Measurements from ENCODE around the gene KPTN.

GRCh38 chr19:47438793-47439220 lies 45.2 kb downstream of the KPTN start:
- no peak for TF ChIP-seq CTCF (IDR thresholded peaks at IDR 0.05 in 2 of 3, conservative IDR thresholded peaks at IDR 0.05 in 1 of 3; ENCODE audit: borderline replicate concordance in 1 of 3, insufficient read depth in 1 of 3, low read depth in 2 of 3, low read length in 2 of 3)
- TF ChIP-seq EZH2 (IDR thresholded peaks at IDR 0.05) = no peak
- no peak for TF ChIP-seq JUND (IDR thresholded peaks at IDR 0.05)
- no peak for TF ChIP-seq FOSL1 (IDR thresholded peaks at IDR 0.05; ENCODE audit: low read depth)
- no peak for TF ChIP-seq EGR1 (IDR thresholded peaks at IDR 0.05; ENCODE audit: low read depth)

Measured in HCT116 (cell line).